HG02798 (cell line): Measurements from ENCODE around the gene LRRC75A.

ENCODE experiments used
- ATAC-seq: cut with Tn5 transposase; IDR thresholded peaks from one replicate; pipeline ENCODE4 v1.9.1; 2021; ENCODE audit warnings: mild to moderate bottlenecking; ENCODE audit not compliant: unreplicated experiment, poor library complexity

Gene LRRC75A

GRCh38 chr17:16495561-16495960 is 3.6 kb upstream of the LRRC75A start:
- ATAC-seq: no peak

GRCh38 chr17:16494059-16494458 is 2.1 kb upstream of the LRRC75A start:
- no peak for ATAC-seq

GRCh38 chr17:16493531-16494046 is 1.6 kb upstream of the LRRC75A start:
- no peak for ATAC-seq

GRCh38 chr17:16492613-16493530 is 879 bp upstream of the LRRC75A start:
- ATAC-seq: no peak

GRCh38 chr17:16491131-16491702 is 776 bp downstream of the LRRC75A start:
- no peak for ATAC-seq

GRCh38 chr17:16489431-16489830 is 2.6 kb downstream of the LRRC75A start:
- ATAC-seq: no peak

- no peak for ATAC-seq
Measured at GRCh38 chr17:16488968-16489337, 3.0 kb downstream of the LRRC75A start.

- ATAC-seq: no peak
Measured at GRCh38 chr17:16488186-16488967, 3.6 kb downstream of the LRRC75A start.

- ATAC-seq: no peak
Measured at GRCh38 chr17:16486373-16487250, 5.4 kb downstream of the LRRC75A start.

GRCh38 chr17:16484445-16485175 is 7.4 kb downstream of the LRRC75A start:
- ATAC-seq: no peak

- ATAC-seq: no peak
Measured at GRCh38 chr17:16483021-16483645, 8.9 kb downstream of the LRRC75A start.

- no peak for ATAC-seq
Measured at GRCh38 chr17:16482253-16482652, 9.7 kb downstream of the LRRC75A start.

GRCh38 chr17:16480995-16481394 is 11.0 kb downstream of the LRRC75A start:
- ATAC-seq: no peak

GRCh38 chr17:16479264-16479663 is 12.7 kb downstream of the LRRC75A start:
- no peak for ATAC-seq

- ATAC-seq: no peak
Measured at GRCh38 chr17:16478649-16479048, 13.3 kb downstream of the LRRC75A start.

- ATAC-seq: no peak
Measured at GRCh38 chr17:16477666-16478065, 14.3 kb downstream of the LRRC75A start.

GRCh38 chr17:16477255-16477654 is 14.7 kb downstream of the LRRC75A start:
- ATAC-seq: no peak

- ATAC-seq: no peak
Measured at GRCh38 chr17:16475179-16475704, 16.8 kb downstream of the LRRC75A start.
